CD1c-positive myeloid dendritic cell (primary cell): ENCODE measurements around the gene MGME1.

Experiments
- DNase-seq: peaks from one replicate; pipeline ENCODE4 v3.0.0-alpha.2; 2016; ENCODE audit errors: extremely low spot score

MGME1 gene

DNA sequence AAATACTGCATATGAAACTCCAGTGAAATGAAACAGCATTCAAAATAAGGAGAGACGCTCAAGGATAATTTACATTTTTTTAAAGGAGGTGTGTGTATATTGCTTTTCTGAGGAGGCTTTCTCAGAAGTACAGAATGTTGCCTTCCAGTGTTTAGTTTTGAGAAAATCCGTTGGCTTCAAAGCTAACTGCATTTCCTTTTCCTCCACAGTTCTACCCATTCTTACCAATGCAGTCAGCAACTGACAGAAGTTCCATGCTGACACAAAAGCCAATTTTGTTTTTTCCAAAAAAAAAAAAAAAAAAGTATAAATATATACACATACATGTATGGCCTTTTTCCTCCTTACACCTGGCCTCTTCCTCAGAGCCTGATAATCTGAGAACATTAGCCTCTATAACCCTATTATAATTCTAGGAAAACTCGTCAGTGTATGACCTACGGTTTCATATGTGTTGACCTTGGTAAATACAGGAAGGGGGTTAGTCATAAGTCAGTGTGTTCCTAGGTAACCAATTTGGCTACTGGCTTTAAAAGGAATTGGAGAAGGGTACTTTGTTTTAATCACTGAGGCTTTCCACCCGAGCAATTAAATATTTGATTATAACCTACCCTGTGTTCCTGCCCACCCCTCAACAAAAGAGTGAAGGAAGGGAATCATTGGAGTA is 24.2 kb downstream of the MGME1 start:
- DNase-seq, result no peak

DNA sequence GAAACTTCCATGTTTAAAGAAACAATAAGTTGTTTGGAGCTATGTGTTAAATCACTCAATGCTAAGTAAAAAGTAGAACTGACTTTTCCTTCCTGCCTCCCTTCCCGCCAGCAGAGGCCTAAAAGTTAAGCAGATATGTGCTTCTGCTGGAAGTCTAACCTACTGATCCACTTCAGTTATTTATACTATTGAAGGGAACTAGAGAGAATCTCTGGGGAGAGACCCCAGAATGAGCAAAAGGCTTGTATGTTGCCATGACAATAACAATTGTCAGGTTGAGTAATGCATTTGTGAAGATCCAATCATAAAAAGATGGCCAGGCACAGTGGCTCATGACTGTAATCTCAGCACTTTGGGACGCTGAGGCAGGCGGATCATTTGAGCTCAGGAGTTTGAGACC is 24.7 kb downstream of the MGME1 start:
- DNase-seq, result no peak

GRCh38 chr20:17995967-17996819 is 27.4 kb downstream of the MGME1 start:
- DNase-seq, result peak; percentile 77

GRCh38 chr20:17998446-17998845 is 29.6 kb downstream of the MGME1 start:
- DNase-seq, result no peak

- DNase-seq, result no peak
Observed at GRCh38 chr20:17999566-17999965, 30.7 kb downstream of the MGME1 start.

DNA sequence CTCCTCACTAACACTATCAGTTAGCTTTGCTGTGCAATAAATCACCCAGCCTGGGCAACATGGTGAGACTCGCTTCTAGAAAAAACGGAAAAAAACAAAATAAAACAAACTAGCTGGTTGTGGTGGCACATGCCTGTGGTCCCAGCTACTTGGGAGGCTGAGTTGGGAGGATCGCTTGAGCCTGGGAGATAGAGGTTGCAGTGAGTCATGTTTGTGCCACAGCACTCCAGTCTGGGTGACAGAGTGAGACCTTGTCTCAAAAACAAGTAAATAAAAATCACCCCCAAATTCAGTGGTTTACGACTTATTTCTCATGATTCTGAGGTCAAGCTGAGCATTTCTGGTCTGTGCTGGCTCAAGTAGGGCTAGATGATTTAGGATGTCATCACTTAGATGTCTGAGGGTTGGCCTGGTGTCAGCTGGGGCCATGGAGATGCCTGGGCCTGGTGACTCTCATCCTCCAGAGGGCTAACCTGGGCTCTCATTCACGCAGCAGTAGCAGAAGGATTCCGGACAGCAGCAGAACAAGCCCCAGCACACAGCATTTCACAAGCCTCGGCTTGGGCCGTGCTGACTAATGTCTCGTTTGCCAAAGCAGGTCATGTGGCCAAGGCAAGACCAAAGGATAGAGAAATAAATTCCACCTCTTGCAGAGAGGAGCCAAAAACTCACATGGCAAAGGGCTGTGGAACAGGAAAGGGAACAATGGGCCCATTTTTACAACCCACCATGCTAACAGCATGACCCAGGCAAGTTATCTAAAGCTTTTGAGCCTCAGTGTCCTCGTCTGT is 32.5 kb downstream of the MGME1 start:
- DNase-seq, result no peak

DNA sequence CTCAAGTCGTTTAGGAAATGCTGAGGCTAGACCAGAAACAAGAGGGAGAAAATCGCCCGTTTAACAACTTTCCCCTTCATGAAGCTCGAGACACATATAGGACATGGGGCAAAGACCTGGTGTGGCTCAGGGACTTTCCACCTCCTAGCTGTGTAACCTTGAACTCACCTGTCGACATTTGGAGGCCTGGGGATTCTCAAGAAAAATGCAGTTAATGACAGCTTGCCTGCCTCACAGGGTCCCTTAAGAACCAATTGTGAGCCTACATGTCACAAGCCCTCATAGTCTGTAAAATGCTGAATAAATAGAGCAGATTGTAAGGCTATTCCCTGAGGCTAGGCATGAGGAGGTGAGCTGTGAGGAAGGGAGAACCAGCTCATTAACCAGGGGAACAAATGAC is 35.1 kb downstream of the MGME1 start:
- DNase-seq, result no peak

DNA sequence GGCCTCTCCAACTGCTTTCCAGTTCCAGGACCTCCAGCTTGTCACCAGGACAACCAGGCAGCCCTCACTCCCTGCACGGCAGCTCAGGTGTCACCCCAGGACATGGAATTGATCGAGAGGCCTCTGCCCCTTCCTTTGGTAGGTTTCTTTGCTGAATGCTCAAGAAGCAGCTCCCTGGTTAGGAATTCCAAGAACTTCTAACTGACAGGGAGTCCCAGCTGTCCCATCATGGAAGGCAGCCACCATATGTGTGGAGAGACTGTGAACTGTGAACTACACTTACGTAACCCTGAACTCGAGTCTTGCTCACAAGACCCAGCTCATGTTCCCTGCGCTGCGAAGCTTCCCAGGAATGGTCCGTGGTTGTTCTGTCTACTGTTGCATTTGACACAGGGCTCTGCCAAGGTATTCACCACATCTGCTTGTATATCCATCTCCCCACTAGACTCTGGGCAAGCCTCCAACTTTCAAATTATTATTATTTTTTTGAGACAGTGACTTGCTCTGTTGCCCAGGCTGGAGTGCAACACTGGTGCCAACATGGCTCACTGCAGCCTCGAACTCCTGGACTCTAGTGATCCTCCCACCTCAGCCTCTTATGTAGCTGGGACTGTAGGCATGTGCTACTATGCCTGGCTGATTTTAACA is 35.7 kb downstream of the MGME1 start:
- DNase-seq, result no peak

DNA sequence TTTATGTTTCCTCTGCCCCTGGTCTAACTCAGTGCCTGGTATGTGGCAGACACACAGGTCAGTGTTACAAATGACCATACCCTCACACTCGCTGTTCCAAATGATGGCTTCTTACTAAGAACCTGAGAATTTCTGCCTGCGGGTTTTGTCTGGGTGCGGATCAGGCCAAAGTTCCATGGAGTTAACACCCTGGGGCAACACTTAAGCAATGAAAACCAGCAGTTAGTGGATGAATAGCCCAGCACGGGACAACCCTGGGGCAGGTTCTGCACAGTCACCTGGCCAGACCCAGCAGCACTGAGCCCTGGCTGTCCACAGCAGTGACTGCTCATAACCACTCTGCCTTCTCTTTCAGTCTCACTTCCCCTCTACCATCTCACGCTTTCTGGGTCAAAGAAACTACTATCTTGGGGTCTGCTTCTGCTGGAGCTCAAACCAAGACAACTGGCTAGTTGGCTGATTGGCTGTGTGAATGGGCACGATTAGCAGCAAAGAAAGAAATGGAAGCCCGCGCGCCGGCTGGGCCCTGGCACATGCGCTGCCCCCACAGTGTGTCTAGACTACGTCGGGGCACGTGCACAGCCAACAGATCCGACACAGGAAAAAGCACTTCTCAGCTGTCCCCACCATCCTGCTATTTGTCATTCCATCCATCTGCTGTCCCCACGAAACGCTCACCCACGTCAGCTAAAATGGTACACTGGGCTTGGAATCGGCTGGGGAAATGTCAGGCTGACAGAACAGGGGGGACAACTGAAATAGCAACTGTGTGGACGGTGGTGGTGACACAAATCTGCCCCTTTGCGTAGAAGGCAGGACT is 36.6 kb downstream of the MGME1 start:
- DNase-seq, result no peak

GRCh38 chr20:18005990-18006364 is 37.2 kb downstream of the MGME1 start:
- no peak for DNase-seq

- no peak for DNase-seq
Observed at GRCh38 chr20:18006684-18007083, 37.9 kb downstream of the MGME1 start.

DNA sequence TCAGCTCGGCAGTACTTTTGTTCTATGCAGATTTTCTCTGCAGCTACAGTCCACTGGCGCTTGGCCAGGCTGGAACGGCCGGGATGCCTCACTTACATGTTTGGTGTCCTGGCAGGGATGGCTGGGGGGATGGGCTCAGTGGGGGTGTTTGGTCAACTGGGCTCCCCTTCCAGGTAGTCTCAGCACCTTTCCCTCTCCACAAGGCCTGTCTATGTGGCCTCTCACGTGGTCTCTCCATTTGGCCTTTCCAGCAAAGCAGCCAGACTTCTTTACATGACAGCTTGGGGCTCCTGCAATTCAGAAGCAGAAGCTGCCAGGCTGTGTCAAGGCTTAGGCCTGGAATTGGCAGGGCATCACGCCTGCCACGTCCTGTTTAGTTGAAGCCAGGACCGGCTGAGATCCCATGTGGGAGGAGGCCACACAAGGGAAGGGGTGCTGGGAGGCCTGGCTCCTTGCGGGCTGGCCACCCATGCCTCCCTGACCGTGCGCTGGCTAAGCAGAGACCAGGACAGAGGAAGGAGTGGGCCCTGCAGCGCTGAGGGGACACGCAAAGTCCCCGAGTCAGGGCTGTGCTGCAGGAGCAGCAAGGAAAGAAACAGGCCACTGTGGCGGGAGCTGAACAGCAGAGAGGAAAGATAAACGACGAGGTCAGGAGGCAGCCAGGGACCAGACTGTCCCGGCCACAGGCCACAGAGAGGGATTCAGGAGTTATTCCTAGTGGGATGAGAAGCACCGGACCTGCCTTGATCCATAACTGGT is 38.9 kb downstream of the MGME1 start:
- no peak for DNase-seq

GRCh38 chr20:18009116-18009515 is 40.3 kb downstream of the MGME1 start:
- no peak for DNase-seq

DNA sequence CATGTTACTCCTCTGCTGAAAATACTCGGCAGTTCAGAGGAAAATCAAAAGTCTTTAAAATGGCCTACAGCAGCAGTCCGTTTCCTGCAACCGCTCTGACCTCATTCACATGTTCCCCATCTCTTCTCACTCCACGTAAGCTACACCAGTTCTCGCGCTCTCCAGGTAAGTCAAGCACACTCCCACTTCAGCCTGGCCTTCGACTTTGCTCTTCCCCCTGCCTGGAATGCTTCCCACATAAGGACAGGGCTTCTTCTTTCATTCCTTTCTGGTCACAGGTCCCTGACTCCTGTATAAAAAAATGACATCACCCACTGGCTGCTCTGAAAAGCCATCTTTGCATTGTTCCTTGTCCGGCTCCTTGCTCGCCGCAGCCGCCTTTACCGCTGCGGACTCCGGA is 42.7 kb downstream of the MGME1 start:
- no peak for DNase-seq

DNA sequence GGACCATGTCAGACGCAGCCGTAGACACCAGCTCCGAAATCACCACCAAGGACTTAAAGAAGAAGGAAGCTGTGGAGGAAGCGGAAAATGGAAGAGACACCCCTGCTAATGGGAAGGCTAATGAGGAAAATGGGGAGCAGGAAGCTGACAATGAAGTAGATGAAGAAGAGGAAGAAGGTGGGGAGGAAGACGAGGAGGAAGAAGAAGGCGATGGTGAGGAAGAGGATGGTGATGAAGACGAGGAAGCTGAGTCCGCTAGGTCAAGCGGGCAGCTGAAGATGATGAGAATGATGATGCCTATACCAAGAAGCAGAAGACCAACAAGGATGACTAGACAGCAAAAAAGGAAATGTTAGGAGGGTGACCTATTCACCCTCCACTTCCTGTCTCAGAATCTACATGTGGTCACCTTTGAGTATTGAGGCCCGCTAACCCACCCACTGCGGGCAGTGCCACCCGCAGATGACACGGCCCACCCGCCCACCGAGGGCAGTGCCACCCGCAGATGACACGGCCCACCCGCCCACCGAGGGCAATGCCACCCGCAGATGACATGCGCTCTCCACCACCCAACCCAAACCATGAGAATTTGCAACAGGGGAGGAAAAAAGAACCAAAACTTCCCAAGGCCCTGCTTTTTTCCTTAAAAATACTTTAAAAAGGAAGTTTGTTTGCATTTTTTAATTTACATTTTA is 43.3 kb downstream of the MGME1 start:
- DNase-seq, result no peak

DNA sequence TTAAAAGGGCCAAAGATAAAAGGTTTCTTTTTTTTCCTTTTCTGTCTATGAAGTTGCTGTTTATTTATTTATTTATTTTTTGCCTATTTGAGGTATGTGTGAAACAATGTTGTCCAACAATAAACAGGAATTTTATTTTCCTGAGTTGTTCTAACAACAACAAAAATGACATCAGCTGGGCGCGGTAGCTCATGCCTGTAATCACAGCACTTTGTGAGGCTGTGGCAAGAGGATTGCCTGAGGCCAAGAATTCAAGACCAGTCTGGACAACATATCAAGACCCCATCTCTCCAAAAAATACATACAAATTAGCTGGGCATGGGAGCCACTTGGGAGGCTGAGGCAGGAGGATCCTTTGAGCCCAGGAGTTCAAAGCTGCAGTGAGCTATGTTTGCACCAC is 44.1 kb downstream of the MGME1 start:
- no peak for DNase-seq

- DNase-seq, result no peak
Observed at GRCh38 chr20:18014411-18014810, 45.6 kb downstream of the MGME1 start.

DNA sequence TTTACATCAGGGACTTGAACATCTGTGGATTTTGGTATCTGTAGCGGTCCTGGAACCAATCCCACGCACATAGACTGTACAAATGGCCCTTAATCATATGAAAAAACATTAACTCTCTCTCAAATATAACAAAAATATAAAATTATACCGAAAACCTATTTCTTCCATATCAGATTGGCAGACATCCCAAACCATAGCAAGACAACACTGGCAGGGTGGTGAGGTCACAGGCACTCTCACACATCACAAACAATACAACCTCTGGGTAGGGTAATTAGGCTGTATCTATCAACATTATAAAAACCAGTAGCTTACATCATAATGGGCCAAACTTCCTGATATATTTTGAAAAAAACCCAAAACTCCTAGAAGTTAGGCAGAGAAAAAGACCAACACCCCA is 48.0 kb downstream of the MGME1 start:
- no peak for DNase-seq

DNA sequence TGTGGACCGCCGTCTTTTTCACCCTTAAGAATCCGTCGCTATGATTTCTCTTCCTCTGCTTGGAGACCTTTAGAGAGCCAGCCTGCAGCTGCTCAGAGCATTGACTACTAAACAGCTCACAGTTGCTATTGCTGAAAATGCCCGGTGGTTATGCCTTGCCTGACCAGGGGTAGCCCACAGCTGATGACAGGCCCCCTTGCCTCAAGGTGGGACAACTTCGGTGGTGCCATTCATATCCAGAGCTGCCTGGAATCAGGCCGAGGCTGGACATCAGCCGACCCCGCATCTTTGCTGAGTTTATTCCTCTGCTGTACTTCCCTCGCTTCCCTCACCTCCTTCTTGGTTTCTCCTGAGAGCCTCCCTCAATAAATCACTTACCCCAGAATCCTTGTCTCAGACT is 49.3 kb downstream of the MGME1 start:
- DNase-seq, result no peak

DNA sequence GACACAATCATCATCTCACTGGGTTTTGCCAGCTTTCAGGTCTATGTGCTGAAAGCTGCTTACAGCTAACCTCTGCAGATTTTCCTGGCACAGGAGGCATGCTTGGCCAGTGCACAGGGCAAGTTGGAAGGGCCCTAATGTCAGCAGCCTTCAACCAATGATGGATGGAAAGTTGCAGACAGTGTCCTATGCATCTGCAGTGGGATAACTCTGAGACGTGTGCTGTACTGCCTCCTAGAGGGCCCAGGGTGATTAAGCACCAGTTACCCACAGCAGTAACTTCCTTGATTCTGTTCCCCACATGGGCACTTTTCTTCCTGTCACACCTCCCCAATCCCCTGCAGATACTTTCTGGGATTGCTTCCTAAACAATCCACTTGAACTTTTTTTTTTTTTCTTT is 50.2 kb downstream of the MGME1 start:
- DNase-seq, result peak; percentile 40
